Suprapubic skin (tissue), 3 donors: ENCODE data around the gene CXCR6.

Experiments used
- POLR2A ChIP-seq, 2 donors: fragments of 450-650 bp; IDR thresholded peaks; one replicate each; pipeline ENCODE4 v1.6.1; 2017; ENCODE audit warnings: antibody characterized with exemption in 2 of 2, mild to moderate bottlenecking in 2 of 2, moderate library complexity in 2 of 2
- TF ChIP-seq, protein P1 (sequence below), 2 donors: fragments of 200-600 bp in 1 of 2; fragments of 450-650 bp in 1 of 2; sonication (generic) in 1 of 2; IDR thresholded peaks; one replicate each; pipeline ENCODE4 v1.5.1; 2016 to 2019; ENCODE audit warnings: antibody characterized with exemption in 2 of 2, mild to moderate bottlenecking in 1 of 2, moderate library complexity in 1 of 2

- no peak for TF ChIP-seq POLR2A (IDR thresholded peaks at IDR 0.05)
- TF ChIP-seq, protein P1, sequence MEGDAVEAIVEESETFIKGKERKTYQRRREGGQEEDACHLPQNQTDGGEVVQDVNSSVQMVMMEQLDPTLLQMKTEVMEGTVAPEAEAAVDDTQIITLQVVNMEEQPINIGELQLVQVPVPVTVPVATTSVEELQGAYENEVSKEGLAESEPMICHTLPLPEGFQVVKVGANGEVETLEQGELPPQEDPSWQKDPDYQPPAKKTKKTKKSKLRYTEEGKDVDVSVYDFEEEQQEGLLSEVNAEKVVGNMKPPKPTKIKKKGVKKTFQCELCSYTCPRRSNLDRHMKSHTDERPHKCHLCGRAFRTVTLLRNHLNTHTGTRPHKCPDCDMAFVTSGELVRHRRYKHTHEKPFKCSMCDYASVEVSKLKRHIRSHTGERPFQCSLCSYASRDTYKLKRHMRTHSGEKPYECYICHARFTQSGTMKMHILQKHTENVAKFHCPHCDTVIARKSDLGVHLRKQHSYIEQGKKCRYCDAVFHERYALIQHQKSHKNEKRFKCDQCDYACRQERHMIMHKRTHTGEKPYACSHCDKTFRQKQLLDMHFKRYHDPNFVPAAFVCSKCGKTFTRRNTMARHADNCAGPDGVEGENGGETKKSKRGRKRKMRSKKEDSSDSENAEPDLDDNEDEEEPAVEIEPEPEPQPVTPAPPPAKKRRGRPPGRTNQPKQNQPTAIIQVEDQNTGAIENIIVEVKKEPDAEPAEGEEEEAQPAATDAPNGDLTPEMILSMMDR (IDR thresholded peaks at IDR 0.05): no peak
Observed at GRCh38 chr3:45980819-45981218, 37.6 kb downstream of the CXCR6 start.
